ENCODE data around the gene CCT5. TPM values are rescaled to one million over a fixed set of nuclear protein-coding genes. Genes with fewer than 3 reads are reported as not detected.
A peak's percentile ranks its signal among the peaks of the same experiment; 100 is the strongest.
"Not testable (repeated sequence)": the region's sequence is repeated elsewhere in the genome, so short reads cannot be mapped to it uniquely, and the experiment has no call there.

The CCT5 gene
- total and polyA plus RNA-seq, 8 donors, result 18.5 to 201 (median 112) TPM

DNA sequence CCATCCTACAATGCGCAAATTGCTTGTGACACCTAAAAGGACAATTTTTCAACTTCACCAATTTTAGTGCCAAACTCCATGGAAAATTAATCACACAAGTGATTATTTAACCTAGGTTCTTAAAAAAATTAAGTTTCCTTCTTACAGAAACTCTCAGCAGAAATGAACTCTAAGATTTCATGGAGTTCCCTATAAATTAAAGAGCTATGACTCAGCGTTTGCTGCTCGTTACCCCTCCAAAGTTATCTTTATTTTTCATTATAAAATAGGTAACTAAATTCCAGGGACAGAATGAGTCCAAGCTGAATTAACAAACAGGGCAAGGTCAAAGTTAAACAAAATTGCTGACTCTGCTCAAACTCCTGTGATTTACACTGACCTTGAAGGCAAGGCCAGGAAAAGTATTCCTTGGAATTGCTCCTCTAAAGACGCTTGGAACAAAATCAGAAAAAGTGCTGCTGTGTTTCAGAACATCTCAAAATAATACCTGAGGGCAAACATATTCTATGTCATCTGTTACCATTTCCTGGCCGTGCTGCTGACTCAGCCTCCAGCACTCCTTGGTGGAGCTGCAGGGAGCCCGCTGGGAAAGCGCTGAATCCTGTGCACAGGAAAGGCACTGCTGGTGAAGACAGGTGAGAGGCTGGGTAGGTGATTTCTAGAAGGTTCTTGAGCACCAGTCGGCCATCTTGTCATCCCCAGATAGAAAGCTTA, 60.1 kb downstream of the CCT5 start:
- WGBS, 5 donors, result 52 to 62% (median 59%) methylated on average over 8 of the region's 8 CpGs
- intact Hi-C loops (cut with DNase I; ENCODE audit: low total_unique reads), result no loop called here
- Histone ChIP-seq H3K4me3 (no peak overlapping the region), H3K4me1 (peaks cover 7 to 39% (median 19%) of the 10 kb centered on the region in 4 donors), H3K27ac (peak overlapping the region; percentile 7 to 69 (median 43)), H3K9me3 (no peaks in the 10 kb centered on the region), H3K36me3 (no peaks in the 10 kb centered on the region), H3K27me3 (no peaks in the 10 kb centered on the region)
- peak; percentile 51 to 69 for DNase-seq
- TF ChIP-seq POLR2A (IDR thresholded peaks at IDR 0.05), result no peak
- peak in 1 of 3 donors; percentile 37 for TF ChIP-seq POLR2AphosphoS5 (IDR thresholded peaks at IDR 0.05)

DNA sequence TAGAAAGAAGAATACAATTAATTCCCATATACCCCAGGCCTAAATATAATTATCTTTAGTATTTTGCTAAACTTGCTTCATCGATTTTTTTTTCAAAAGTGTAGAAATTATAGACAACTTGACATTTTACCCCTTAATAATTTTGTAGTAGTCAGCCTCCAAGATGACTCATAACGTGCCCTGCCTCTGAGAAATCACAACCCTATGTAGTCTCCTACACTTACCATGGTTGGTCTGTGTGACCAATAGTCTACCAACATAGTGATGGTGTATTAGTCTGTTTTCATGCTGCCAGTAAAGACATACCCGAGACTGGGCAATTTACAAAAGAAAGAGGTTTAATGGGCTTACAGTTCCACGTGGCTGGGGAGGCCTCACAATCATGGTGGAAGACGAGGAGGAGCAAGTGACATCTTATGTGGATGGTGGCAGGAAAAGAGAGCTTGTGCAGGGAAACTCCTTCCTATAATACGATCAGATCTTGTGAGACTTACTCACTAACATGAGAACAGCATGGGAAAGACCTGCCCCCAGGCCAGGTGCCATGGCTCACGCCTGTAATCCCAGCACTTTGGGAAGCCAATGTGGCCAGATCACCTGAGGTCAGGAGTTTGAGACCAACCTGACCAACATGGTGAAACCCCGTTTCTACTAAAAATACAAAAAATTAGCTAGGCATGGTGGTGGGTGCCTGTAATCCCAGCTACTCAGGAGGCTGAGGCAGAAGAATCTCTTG, 60.9 kb downstream of the CCT5 start:
- H3K27me3 ChIP-seq; H3K9me3 ChIP-seq; intact Hi-C loops (cut with DNase I; ENCODE audit: low total_unique reads); DNase-seq; H3K36me3 ChIP-seq; H3K4me3 ChIP-seq: not testable (repeated sequence)
- Histone ChIP-seq H3K4me1 (peaks cover 5 to 31% (median 14%) of the 10 kb centered on the region in 4 donors), H3K27ac (peak overlapping the region in 3 of 5 donors; percentile 3 to 50 (median 43))
- 76 to 86% (median 85%) methylated on average over 8 of the region's 8 CpGs for WGBS, 5 donors

- Histone ChIP-seq H3K36me3 (no peaks in the 10 kb centered on the region), H3K27ac (no peak overlapping the region), H3K27me3 (no peaks in the 10 kb centered on the region), H3K4me1 (peaks cover 0 to 23% (median 7%) of the 10 kb centered on the region in 4 donors), H3K9me3 (no peaks in the 10 kb centered on the region), H3K4me3 (no peak overlapping the region)
- no peak for DNase-seq
- intact Hi-C loops (cut with DNase I; ENCODE audit: low total_unique reads), result no loop called here
- no peak for TF ChIP-seq CTCF (IDR thresholded peaks at IDR 0.05)
- TF ChIP-seq EP300 (IDR thresholded peaks at IDR 0.05), result no peak
- no peak for TF ChIP-seq POLR2A (IDR thresholded peaks at IDR 0.05)
- no peak for TF ChIP-seq POLR2AphosphoS5 (IDR thresholded peaks at IDR 0.05)
- WGBS, 5 donors, result 69 to 83% (median 78%) methylated on average over 10 of the region's 10 CpGs
These were observed 61.7 kb downstream of the CCT5 start for GRCh38 chr5:10311595-10312425.

GRCh38 chr5:10315201-10315600, 65.1 kb downstream of the CCT5 start:
- intact Hi-C loops (cut with DNase I; ENCODE audit: low total_unique reads), result no loop called here
- Histone ChIP-seq H3K27ac (no peak overlapping the region), H3K4me3 (no peak overlapping the region), H3K4me1 (peaks cover 0 to 6% (median 2%) of the 10 kb centered on the region in 4 donors), H3K27me3 (no peaks in the 10 kb centered on the region), H3K9me3 (no peaks in the 10 kb centered on the region), H3K36me3 (no peaks in the 10 kb centered on the region)
- 73 to 86% (median 84%) methylated on average over 5 of the region's 5 CpGs for WGBS, 5 donors
- TF ChIP-seq EP300 (IDR thresholded peaks at IDR 0.05) (no peak), POLR2AphosphoS5 (IDR thresholded peaks at IDR 0.05) (no peak), POLR2A (IDR thresholded peaks at IDR 0.05) (no peak), CTCF (IDR thresholded peaks at IDR 0.05) (no peak)
- peak in 1 of 2 donors; percentile 56 for DNase-seq

Small RNA genes within 50 kb of the gene (small RNA-seq; reads per million reads assigned to genes)
- gene RF00019, result 0 reads per million in 4 donors

Other genes with a start within 250 kb of the CCT5 start
- 10 to 100 TPM in 3 of 5 donors, 1 to 10 TPM in 2; 2.3 to 26.8 (median 20.7) TPM for gene ATPSCKMT, start 392 bp upstream of the CCT5 start, total RNA-seq
- gene ATPSCKMT, start 392 bp upstream of the CCT5 start, polyA plus RNA-seq, result 10 to 100 TPM in 2 of 3 donors, 1 to 10 TPM in 1; 8.1 to 12.0 (median 10.5) TPM
- gene CMBL, start 57.6 kb downstream of the CCT5 start, total RNA-seq, result 10 to 100 TPM in 3 of 5 donors, 1 to 10 TPM in 1, not detected in 1; 2.7 to 23.1 (median 16.7) TPM
- gene CMBL, start 57.6 kb downstream of the CCT5 start, polyA plus RNA-seq, result 100 to 1,000 TPM in 1 of 3 donors, 10 to 100 TPM in 2; 19.0 to 153 (median 33.9) TPM
- gene MARCHF6, start 103.4 kb downstream of the CCT5 start, total RNA-seq, result 100 to 1,000 TPM in 4 of 5 donors, 10 to 100 TPM in 1; 58.2 to 384 (median 136) TPM
- gene MARCHF6, start 103.4 kb downstream of the CCT5 start, polyA plus RNA-seq, result 10 to 100 TPM; 11.8 to 62.8 (median 14.7) TPM
- gene ROPN1L, start 191.6 kb downstream of the CCT5 start, total RNA-seq, result under 1 TPM in 1 of 5 donors, not detected in 4; 0.87 TPM
- gene ROPN1L, start 191.6 kb downstream of the CCT5 start, polyA plus RNA-seq, result under 1 TPM; 0.31 to 0.76 (median 0.70) TPM